HG03196 (cell line): ENCODE data around the gene OR4N5.

ENCODE experiments used
- ATAC-seq: cut with Tn5 transposase; IDR thresholded peaks from one replicate; pipeline ENCODE4 v1.9.1; 2021; ENCODE audit not compliant: unreplicated experiment

OR4N5 gene

DNA sequence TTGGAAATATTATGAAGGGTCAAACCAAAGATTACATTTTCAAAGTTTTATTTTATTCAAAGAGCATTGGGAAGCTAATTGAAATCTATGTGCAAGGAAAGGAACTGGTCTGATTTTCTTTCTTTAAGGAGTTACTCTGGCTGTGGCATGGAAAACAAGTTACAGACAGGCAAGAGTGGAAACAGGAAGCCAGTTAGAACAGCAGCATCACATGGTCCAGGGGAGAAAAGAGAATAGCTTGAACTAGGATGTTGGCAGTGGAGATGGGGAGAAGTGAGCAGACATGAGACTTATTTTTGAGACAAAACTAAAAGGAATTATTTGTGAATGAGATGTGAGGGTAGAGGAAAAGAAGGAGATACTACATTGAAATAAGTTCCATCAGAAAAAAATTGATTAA is 55.5 kb downstream of the OR4N5 start:
- ATAC-seq = no peak
